Trophoblast cell (in vitro differentiated cells and primary cell): ENCODE data around the gene TAF8.

ENCODE experiments used
- DNase-seq, 2 donors: peaks; one replicate each; pipeline ENCODE4 v3.0.0-alpha.2; 2016
- H2AFZ ChIP-seq: 2 replicates; pipeline ENCODE4 v1.6.1; 2013; ENCODE audit warnings: low read length, moderate library complexity, mild to moderate bottlenecking; ENCODE audit not compliant: insufficient read depth, poor library complexity
- H2AK5ac ChIP-seq: 2 replicates; pipeline ENCODE4 v1.6.1; 2013; ENCODE audit warnings: mild to moderate bottlenecking, low read length
- H2BK120ac ChIP-seq: 2 replicates; pipeline ENCODE4 v1.6.1; 2013; ENCODE audit warnings: low read length, mild to moderate bottlenecking, moderate library complexity; ENCODE audit not compliant: insufficient read depth, poor library complexity
- H2BK12ac ChIP-seq: 2 replicates; pipeline ENCODE4 v1.6.1; 2013; ENCODE audit warnings: mild to moderate bottlenecking, low read length, moderate library complexity
- H2BK5ac ChIP-seq: 2 replicates; pipeline ENCODE4 v1.6.1; 2013; ENCODE audit warnings: low read length, low read depth, moderate library complexity, mild to moderate bottlenecking; ENCODE audit not compliant: poor library complexity
- H3K14ac ChIP-seq: 2 replicates; pipeline ENCODE4 v1.6.1; 2013; ENCODE audit warnings: mild to moderate bottlenecking, low read length
- H3K18ac ChIP-seq: 2 replicates; pipeline ENCODE4 v1.6.1; 2013; ENCODE audit warnings: mild to moderate bottlenecking, low read length
- H3K23ac ChIP-seq: 2 replicates; pipeline ENCODE4 v1.6.1; 2013; ENCODE audit warnings: low read length
- H3K27ac ChIP-seq: 2 replicates; pipeline ENCODE4 v1.5.1; 2013; ENCODE audit warnings: low read depth, mild to moderate bottlenecking, inconsistent platforms, low read length, moderate library complexity
- H3K27me3 ChIP-seq: 2 replicates; pipeline ENCODE4 v1.6.1; 2013; ENCODE audit warnings: inconsistent platforms, mild to moderate bottlenecking, low read length, moderate library complexity; ENCODE audit not compliant: insufficient read depth
- H3K36me3 ChIP-seq, 2 experiments: 1 replicate in 1 of 2; 2 replicates in 1 of 2; pipeline ENCODE4 v1.6.1; 2013; ENCODE audit warnings: low read length in 2 of 2, mild to moderate bottlenecking in 2 of 2, moderate library complexity in 1 of 2; ENCODE audit not compliant: insufficient read depth in 2 of 2, control insufficient read depth in 1 of 2
- H3K4ac ChIP-seq: 2 replicates; pipeline ENCODE4 v1.6.1; 2013; ENCODE audit warnings: low read depth, mild to moderate bottlenecking, low read length, moderate library complexity
- H3K4me1 ChIP-seq, 2 experiments: 1 replicate in 1 of 2; 2 replicates in 1 of 2; pipeline ENCODE4 v1.6.1; 2013; ENCODE audit warnings: low read length in 2 of 2, mild to moderate bottlenecking in 2 of 2, moderate library complexity in 1 of 2; ENCODE audit not compliant: insufficient read depth in 2 of 2, control insufficient read depth in 1 of 2
- H3K4me2 ChIP-seq: 2 replicates; pipeline ENCODE4 v1.6.1; 2013; ENCODE audit warnings: inconsistent platforms, mild to moderate bottlenecking, low read length, moderate library complexity
- H3K4me3 ChIP-seq: 2 replicates; pipeline ENCODE4 v1.5.1; 2013; ENCODE audit warnings: mild to moderate bottlenecking, low read depth, low read length, inconsistent platforms
- H3K79me1 ChIP-seq: one replicate; pipeline ENCODE4 v1.6.1; 2013; ENCODE audit warnings: low read length
- H3K79me2 ChIP-seq: 2 replicates; pipeline ENCODE4 v1.6.1; 2013; ENCODE audit warnings: low read length, mild to moderate bottlenecking; ENCODE audit not compliant: control insufficient read depth, insufficient read depth, poor library complexity
- H3K9ac ChIP-seq: 2 replicates; pipeline ENCODE4 v1.6.1; 2013; ENCODE audit warnings: mild to moderate bottlenecking, low read length
- H3K9me3 ChIP-seq: 2 replicates; pipeline ENCODE4 v1.6.1; 2013; ENCODE audit warnings: low read depth, mild to moderate bottlenecking, control low read depth, inconsistent platforms, low read length; ENCODE audit not compliant: insufficient read depth
- H4K12ac ChIP-seq: 2 replicates; pipeline ENCODE4 v1.6.1; 2013; ENCODE audit warnings: low read depth, mild to moderate bottlenecking, low read length, moderate library complexity
- H4K8ac ChIP-seq: 2 replicates; pipeline ENCODE4 v1.6.1; 2013; ENCODE audit warnings: low read depth, mild to moderate bottlenecking, low read length, moderate library complexity
- H4K91ac ChIP-seq: one replicate; pipeline ENCODE4 v1.6.1; 2013; ENCODE audit warnings: low read depth, mild to moderate bottlenecking, low read length, moderate library complexity
- WGBS: extraction: QIAGEN DNeasy Blood & Tissue Kit; methylation state at CpG from one replicate; pipeline ENCODE4 v1.1.7; 2013; ENCODE audit warnings: missing lambda C conversion rate; ENCODE audit not compliant: insufficient read length, insufficient coverage; ENCODE audit errors: extremely low coverage; 5-methylcytosine and 5-hydroxymethylcytosine counted together

TAF8 gene

GRCh38 chr6:42021847-42022754, 28.2 kb upstream of the TAF8 start:
- H3K4me2 ChIP-seq: no peak overlapping the region
- peak overlapping the region; percentile 42 for H2AFZ ChIP-seq
- WGBS: no CpG with 5 or more reads among the region's 12 CpGs

GRCh38 chr6:42022755-42023384, 27.5 kb upstream of the TAF8 start:
- Histone ChIP-seq H3K4me3 (no peak overlapping the region), H4K8ac (peak overlapping the region; percentile 30), H3K4me1 (peaks cover 0 to 2% of the 10 kb centered on the region in 2 experiments), H3K36me3 (no peaks in the 10 kb centered on the region), H4K91ac (no peak overlapping the region), H2BK12ac (no peak overlapping the region), H3K4ac (no peak overlapping the region), H3K9me3 (no peaks in the 10 kb centered on the region), H3K79me2 (no peaks in the 10 kb centered on the region), H3K14ac (peak overlapping the region; percentile 37), H2BK120ac (peak overlapping the region; percentile 11), H2BK5ac (no peak overlapping the region), H3K27me3 (no peaks in the 10 kb centered on the region), H2AFZ (peak overlapping the region; percentile 42), H2AK5ac (peak overlapping the region; percentile 56), H4K12ac (no peak overlapping the region), H3K18ac (peak overlapping the region; percentile 56), H3K4me2 (no peak overlapping the region), H3K23ac (no peak overlapping the region), H3K27ac (no peak overlapping the region), H3K9ac (no peak overlapping the region), H3K79me1 (no peaks in the 10 kb centered on the region)
- DNase-seq: no peak
- no CpG with 5 or more reads among the region's 14 CpGs for WGBS

More at GRCh38 chr6:42021847-42022754, 28.2 kb upstream of the TAF8 start:
- Histone ChIP-seq H4K91ac (no peak overlapping the region), H2BK12ac (no peak overlapping the region), H3K4me1 (peaks cover 3 to 6% of the 10 kb centered on the region in 2 experiments), H4K8ac (peak overlapping the region; percentile 30), H3K4me3 (no peak overlapping the region), H3K9ac (no peak overlapping the region), H3K27me3 (no peaks in the 10 kb centered on the region), H3K9me3 (no peaks in the 10 kb centered on the region), H3K36me3 (no peaks in the 10 kb centered on the region), H3K79me1 (no peaks in the 10 kb centered on the region), H3K4ac (no peak overlapping the region), H2AK5ac (peak overlapping the region; percentile 56), H3K23ac (no peak overlapping the region), H3K79me2 (no peaks in the 10 kb centered on the region), H3K27ac (no peak overlapping the region), H2BK120ac (peak overlapping the region; percentile 11), H3K14ac (peak overlapping the region; percentile 37), H2BK5ac (no peak overlapping the region), H3K18ac (peak overlapping the region; percentile 56), H4K12ac (no peak overlapping the region)
- DNase-seq: no peak

GRCh38 chr6:42025066-42025844, 25.1 kb upstream of the TAF8 start:
- no peak overlapping the region for H3K14ac ChIP-seq
- H4K12ac ChIP-seq: no peak overlapping the region
- H2BK12ac ChIP-seq: no peak overlapping the region
- no peak overlapping the region for H3K27ac ChIP-seq
- no peak overlapping the region for H2BK5ac ChIP-seq
- no peak overlapping the region for H3K9ac ChIP-seq
- no peaks in the 10 kb centered on the region for H3K9me3 ChIP-seq
- no peak overlapping the region for H3K4ac ChIP-seq
- H4K8ac ChIP-seq: no peak overlapping the region
- peaks cover 7% of the 10 kb centered on the region for H3K79me1 ChIP-seq
- no peak overlapping the region for H2BK120ac ChIP-seq
- no peaks in the 10 kb centered on the region for H3K79me2 ChIP-seq
- H2AFZ ChIP-seq: no peak overlapping the region
- H3K36me3 ChIP-seq: no peaks in the 10 kb centered on the region
- peaks cover 3 to 11% of the 10 kb centered on the region in 2 experiments for H3K4me1 ChIP-seq
- H3K4me2 ChIP-seq: no peak overlapping the region
- no peaks in the 10 kb centered on the region for H3K27me3 ChIP-seq
- H4K91ac ChIP-seq: peak overlapping the region; percentile 32
- H3K18ac ChIP-seq: no peak overlapping the region
- H3K23ac ChIP-seq: no peak overlapping the region
- no CpG with 5 or more reads among the region's 11 CpGs for WGBS
- H2AK5ac ChIP-seq: no peak overlapping the region
- H3K4me3 ChIP-seq: no peak overlapping the region
- no peak for DNase-seq

DNA sequence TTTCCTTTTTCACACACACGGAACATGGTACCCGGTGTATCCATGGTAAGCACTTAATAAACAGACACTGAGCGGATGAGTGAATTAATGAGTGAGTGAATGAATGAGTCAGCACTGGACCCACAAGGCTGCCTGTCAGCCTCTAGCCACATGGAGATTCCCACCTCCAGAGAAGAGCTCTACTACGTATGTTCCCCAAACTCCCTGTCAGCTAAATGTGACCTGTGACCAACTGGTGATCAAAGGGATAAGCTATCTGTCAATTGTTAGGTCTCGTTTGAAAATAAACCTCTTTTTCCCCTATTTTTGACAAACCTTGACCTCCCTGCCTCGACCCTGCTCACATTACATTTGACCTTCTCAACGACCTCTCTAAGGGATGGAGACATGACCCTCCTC, 24.5 kb upstream of the TAF8 start:
- Histone ChIP-seq H3K4me2 (no peak overlapping the region), H2AFZ (no peak overlapping the region), H4K8ac (no peak overlapping the region), H3K9me3 (no peaks in the 10 kb centered on the region), H3K4ac (no peak overlapping the region), H2BK5ac (no peak overlapping the region), H4K12ac (no peak overlapping the region), H3K9ac (no peak overlapping the region), H3K23ac (no peak overlapping the region), H2BK12ac (no peak overlapping the region), H3K79me1 (peaks cover 7% of the 10 kb centered on the region), H3K27me3 (no peaks in the 10 kb centered on the region), H3K18ac (no peak overlapping the region), H3K4me1 (peaks cover 3 to 12% of the 10 kb centered on the region in 2 experiments), H4K91ac (peak overlapping the region; percentile 48), H3K27ac (no peak overlapping the region), H3K14ac (no peak overlapping the region), H3K79me2 (no peaks in the 10 kb centered on the region), H3K36me3 (no peaks in the 10 kb centered on the region), H2AK5ac (no peak overlapping the region), H3K4me3 (no peak overlapping the region), H2BK120ac (no peak overlapping the region)
- no peak for DNase-seq
- WGBS: no CpG with 5 or more reads among the region's 7 CpGs
